Measurements from ENCODE around the gene FBXL16.

GRCh38 chr16:734208-734980 is 28.8 kb upstream of the FBXL16 start:
- TF ChIP-seq CTCF (IDR thresholded peaks at IDR 0.05) = no peak
- TF ChIP-seq POLR2A (IDR thresholded peaks at IDR 0.05) = no peak

All from body of pancreas (tissue), 4 donors.